Stomach smooth muscle (tissue), 2 donors: ENCODE data around the gene CORO2A.
"Not testable (repeated sequence)": the region's sequence is repeated elsewhere in the genome, so short reads cannot be mapped to it uniquely, and the experiment has no call there.

Source experiments
- H3K27ac ChIP-seq: one replicate; pipeline ENCODE4 v1.7.0; 2013; ENCODE audit warnings: mild to moderate bottlenecking, low read length, inconsistent platforms
- H3K27me3 ChIP-seq, 2 donors: one replicate each; pipeline ENCODE4 v1.7.0; 2013; ENCODE audit warnings: low read length in 2 of 2; ENCODE audit not compliant: insufficient read depth in 2 of 2, control insufficient read depth in 1 of 2
- H3K36me3 ChIP-seq, 2 donors: one replicate each; pipeline ENCODE4 v1.7.0; 2013; ENCODE audit warnings: low read length in 2 of 2; ENCODE audit not compliant: control insufficient read depth in 2 of 2, insufficient read depth in 2 of 2
- H3K4me1 ChIP-seq: one replicate; pipeline ENCODE4 v1.7.0; 2013; ENCODE audit warnings: low read length; ENCODE audit not compliant: control insufficient read depth, insufficient read depth
- H3K4me3 ChIP-seq, 2 donors: one replicate each; pipeline ENCODE4 v1.7.0; 2013; ENCODE audit warnings: low read length in 2 of 2
- H3K9ac ChIP-seq, 2 donors: one replicate each; pipeline ENCODE4 v1.7.0; 2013; ENCODE audit warnings: low read length in 2 of 2, mild to moderate bottlenecking in 1 of 2
- H3K9me3 ChIP-seq, 2 donors: one replicate each; pipeline ENCODE4 v1.7.0; 2013; ENCODE audit warnings: low read length in 2 of 2; ENCODE audit not compliant: control insufficient read depth in 2 of 2
- donor health status: healthy.
- donor health status: Pancreatic carcinoma.

Gene CORO2A

DNA sequence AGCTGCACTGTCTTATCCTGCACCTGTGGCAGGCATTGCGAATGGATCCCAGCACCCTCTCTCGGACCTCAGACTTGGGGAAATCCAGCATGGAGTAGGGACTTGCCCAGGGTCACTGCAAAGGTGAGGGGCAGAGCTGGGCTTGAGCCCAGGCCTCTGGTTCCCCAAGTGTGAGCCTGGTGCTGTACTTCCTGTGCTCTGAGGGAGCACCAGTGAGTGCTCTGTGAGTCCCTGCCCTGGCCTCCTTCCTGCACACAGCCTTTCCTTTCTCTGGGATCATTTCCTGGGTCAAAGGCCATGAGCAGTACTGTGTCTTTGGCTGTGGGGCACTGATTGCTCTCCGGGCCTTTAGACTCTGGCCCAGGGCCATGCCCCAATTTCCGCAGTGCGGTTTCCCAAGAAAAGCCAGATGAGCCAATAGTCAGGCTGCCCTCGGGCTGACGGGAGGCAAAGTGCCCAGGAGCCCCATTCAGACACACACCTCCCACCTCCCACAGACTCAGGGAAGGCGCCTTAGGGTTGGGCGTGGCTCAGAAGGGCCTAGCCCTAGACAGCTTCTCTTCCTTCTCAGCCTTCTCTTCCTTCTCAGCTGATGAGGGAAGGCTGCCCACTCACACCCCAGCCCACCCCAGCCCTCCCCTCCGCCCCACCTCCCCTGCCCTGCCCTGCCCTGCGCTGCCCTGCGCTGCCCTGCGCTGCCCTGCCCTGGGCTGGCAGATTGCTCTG lies 50.1 kb downstream of the CORO2A start:
- Histone ChIP-seq H3K27ac (no peak overlapping the region), H3K4me3 (no peak overlapping the region), H3K9me3 (no peaks in the 10 kb centered on the region), H3K36me3 (no peaks in the 10 kb centered on the region), H3K27me3 (no peaks in the 10 kb centered on the region), H3K4me1 (no peaks in the 10 kb centered on the region), H3K9ac (no peak overlapping the region)

GRCh38 chr9:98140503-98140902 lies 51.9 kb downstream of the CORO2A start:
- Histone ChIP-seq H3K9ac (no peak overlapping the region), H3K4me3 (no peak overlapping the region), H3K4me1 (no peaks in the 10 kb centered on the region), H3K9me3 (no peaks in the 10 kb centered on the region), H3K27me3 (no peaks in the 10 kb centered on the region), H3K36me3 (no peaks in the 10 kb centered on the region), H3K27ac (no peak overlapping the region)

GRCh38 chr9:98136489-98136888 lies 55.9 kb downstream of the CORO2A start:
- no peaks in the 10 kb centered on the region for H3K9me3 ChIP-seq

GRCh38 chr9:98135938-98136337 lies 56.5 kb downstream of the CORO2A start:
- Histone ChIP-seq H3K27me3 (no peaks in the 10 kb centered on the region), H3K4me1 (no peaks in the 10 kb centered on the region), H3K27ac (no peak overlapping the region), H3K9me3 (no peaks in the 10 kb centered on the region), H3K4me3 (no peak overlapping the region), H3K9ac (no peak overlapping the region), H3K36me3 (no peaks in the 10 kb centered on the region)

More at GRCh38 chr9:98136489-98136888, 55.9 kb downstream of the CORO2A start:
- Histone ChIP-seq H3K9ac (no peak overlapping the region), H3K36me3 (no peaks in the 10 kb centered on the region), H3K27ac (no peak overlapping the region), H3K4me3 (no peak overlapping the region), H3K27me3 (no peaks in the 10 kb centered on the region), H3K4me1 (no peaks in the 10 kb centered on the region)

DNA sequence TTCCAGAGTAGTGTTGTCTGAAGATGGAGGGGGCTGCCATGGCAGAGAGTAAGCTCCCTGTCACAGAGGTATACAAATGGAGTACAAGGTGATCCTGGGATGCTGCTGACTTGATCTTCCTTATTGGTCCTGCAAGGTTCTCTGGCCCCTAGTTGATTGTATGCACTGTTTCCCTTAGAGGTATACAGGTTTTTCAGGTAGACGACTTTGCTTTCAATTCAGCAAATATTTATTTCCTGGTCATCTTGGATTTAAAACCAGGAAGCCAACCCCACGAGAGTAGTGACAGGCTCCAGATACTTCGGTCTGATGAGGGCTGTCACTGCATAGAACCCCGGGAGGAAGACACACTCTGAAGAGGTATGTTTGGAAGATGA lies 56.9 kb downstream of the CORO2A start:
- Histone ChIP-seq H3K9me3 (no peaks in the 10 kb centered on the region), H3K36me3 (no peaks in the 10 kb centered on the region), H3K27ac (no peak overlapping the region), H3K4me1 (no peaks in the 10 kb centered on the region), H3K4me3 (no peak overlapping the region), H3K9ac (no peak overlapping the region), H3K27me3 (no peaks in the 10 kb centered on the region)

DNA sequence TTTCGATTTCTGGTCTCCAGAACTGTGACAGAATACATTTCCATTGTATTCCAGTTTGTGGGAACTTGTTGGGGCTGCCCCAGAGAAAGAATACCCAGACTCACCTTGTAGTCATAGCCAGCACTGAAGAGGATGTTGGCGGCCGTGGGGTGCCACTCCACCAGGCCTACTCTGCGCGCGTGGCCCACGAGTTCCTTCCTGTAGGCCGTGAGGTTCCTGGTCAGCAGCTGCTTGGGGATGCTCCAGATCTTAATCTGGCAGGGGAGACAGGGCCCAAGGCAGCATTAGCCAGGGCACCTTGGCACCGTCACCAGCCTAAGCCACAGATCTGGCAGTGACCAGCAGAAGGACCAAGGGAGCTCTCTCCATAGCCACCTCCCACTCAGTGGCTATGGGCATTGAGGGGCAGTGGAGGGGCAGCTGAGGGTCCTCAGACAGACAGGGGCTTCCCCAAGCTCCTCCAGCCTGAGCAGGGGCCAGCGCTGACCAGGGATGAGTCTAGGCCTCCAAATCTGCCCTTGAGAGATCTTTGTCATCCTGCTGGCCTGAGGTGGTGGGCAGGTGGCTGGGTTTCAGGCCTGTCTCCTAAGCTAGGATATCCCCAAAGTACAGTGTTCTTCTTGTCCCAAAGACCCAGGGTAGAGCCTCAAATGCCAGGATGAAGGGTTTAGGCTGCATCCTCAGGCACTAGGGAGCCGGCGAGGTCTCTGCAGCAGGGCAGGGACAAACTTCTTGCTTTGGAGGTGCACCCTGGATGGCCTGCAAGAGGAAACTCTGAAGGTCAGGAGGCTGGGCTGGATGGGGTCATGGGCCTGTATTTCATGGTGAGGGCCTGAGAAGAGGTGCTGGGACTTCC lies 57.5 kb downstream of the CORO2A start:
- Histone ChIP-seq H3K36me3 (no peaks in the 10 kb centered on the region), H3K27me3 (no peaks in the 10 kb centered on the region), H3K9me3 (no peaks in the 10 kb centered on the region), H3K27ac (no peak overlapping the region), H3K4me3 (no peak overlapping the region), H3K9ac (no peak overlapping the region), H3K4me1 (no peaks in the 10 kb centered on the region)

DNA sequence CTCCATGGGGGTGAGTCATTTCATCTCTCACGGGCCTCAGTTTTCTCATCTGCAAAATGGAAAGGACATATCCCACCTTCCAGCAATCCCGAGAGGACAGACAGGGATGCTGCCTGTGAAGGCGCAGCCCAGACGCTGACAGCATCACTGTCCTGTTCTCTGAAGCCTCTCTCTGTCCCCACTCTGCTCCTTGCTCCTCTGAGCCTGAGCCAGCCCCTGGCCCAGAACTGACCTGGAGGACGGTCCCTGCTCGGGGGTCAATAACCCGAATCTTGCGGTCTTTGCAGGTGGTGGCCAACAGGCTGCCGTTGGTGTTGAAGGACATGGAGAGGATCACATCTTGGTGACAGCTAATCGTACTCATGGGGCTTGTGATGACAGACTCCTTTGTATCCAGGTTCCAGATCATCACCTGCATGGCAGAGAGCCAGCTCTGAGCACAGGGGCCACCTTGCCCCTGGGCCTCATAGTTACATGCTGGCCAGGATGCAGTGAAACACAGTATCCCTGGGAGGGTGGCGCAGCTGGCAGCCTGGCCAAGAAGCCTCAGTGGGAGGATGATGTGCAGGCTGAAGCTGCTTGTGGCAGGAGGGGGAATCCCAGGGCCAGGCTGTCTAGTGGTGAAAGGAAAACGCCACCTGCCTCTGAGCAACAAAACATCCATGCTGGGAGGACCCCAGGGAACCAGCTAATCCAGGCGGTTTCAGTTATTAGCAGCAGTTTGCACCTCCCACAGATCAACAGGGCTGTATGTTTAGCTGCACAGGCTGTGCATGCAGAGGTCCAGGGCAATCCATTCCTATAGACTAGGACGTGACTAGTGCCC lies 59.4 kb downstream of the CORO2A start:
- H3K36me3 ChIP-seq, result no peaks in the 10 kb centered on the region

DNA sequence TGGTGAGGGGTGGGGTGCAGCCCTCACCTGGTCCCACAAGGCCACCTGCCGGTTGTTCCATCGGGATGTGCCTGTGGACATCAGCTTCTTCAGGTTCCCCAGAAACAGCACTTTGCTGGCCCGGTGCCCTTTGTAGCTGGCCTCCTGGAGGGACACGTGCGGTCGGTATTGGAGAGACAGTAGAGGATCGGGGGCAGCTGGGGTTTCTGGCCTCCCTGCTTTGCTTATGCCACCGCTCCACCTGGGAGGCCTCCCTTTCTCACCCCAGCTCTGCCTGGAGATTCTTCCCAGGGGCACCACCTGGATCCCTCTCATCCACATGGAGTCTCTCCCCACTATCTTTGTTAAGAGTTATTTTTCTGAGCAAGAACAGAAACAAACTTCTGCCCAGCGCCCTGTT lies 60.3 kb downstream of the CORO2A start:
- H3K27me3 ChIP-seq, result no peaks in the 10 kb centered on the region

More for the DNA sequence above, 59.4 kb downstream of the CORO2A start:
- H3K9ac ChIP-seq, result no peak overlapping the region
- no peaks in the 10 kb centered on the region for H3K9me3 ChIP-seq
- H3K4me3 ChIP-seq, result no peak overlapping the region
- no peaks in the 10 kb centered on the region for H3K27me3 ChIP-seq
- H3K27ac ChIP-seq, result no peak overlapping the region
- H3K4me1 ChIP-seq, result no peaks in the 10 kb centered on the region

GRCh38 chr9:98130576-98131228 lies 61.7 kb downstream of the CORO2A start:
- H3K27me3 ChIP-seq, result no peaks in the 10 kb centered on the region
- H3K4me3 ChIP-seq, result no peak overlapping the region
- H3K4me1 ChIP-seq, result no peaks in the 10 kb centered on the region
- H3K9ac ChIP-seq, result no peak overlapping the region
- H3K36me3 ChIP-seq, result no peaks in the 10 kb centered on the region
- no peaks in the 10 kb centered on the region for H3K9me3 ChIP-seq
- H3K27ac ChIP-seq, result no peak overlapping the region

More for the DNA sequence above, 60.3 kb downstream of the CORO2A start:
- Histone ChIP-seq H3K9ac (no peak overlapping the region), H3K9me3 (no peaks in the 10 kb centered on the region), H3K4me3 (no peak overlapping the region), H3K27ac (no peak overlapping the region), H3K36me3 (no peaks in the 10 kb centered on the region), H3K4me1 (no peaks in the 10 kb centered on the region)

DNA sequence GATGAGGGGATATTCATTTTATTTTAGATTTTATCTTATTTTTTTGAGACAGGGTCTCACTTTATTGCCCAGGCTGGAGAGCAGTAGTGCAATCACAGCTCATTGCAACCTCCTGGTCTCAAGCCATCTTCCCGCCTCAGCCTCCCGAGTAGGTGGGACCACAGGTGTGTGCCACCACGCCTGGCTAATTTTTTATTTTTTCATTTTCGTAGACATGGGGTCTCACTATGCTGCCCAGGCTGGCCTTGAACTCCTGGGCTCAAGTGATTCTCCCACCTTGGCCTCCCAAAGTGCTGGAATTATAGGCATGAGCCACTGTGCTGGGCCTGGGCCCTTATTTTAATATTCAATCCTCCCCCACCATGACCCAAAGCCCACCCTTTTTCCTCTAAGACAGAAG lies 62.4 kb downstream of the CORO2A start:
- not testable (repeated sequence) for H3K4me3 ChIP-seq, H3K9me3 ChIP-seq, H3K4me1 ChIP-seq, H3K9ac ChIP-seq, H3K27ac ChIP-seq, H3K36me3 ChIP-seq, H3K27me3 ChIP-seq
